ENCODE results near the gene CEP135. TPM values are rescaled to one million over a fixed set of nuclear protein-coding genes. Genes with fewer than 3 reads are reported as not detected.

The CEP135 gene
- total RNA-seq, 1 experiment from 2014 or later = 8.0 TPM

- TF ChIP-seq CTCF (IDR thresholded peaks at IDR 0.05; ENCODE audit: unreplicated experiment) = no peak
- no peaks in the 10 kb centered on the region for H3K9me3 Mint-ChIP-seq (ENCODE audit: low read depth, unreplicated experiment)
- H3K36me3 Mint-ChIP-seq (ENCODE audit: insufficient read depth, unreplicated experiment) = no peaks in the 10 kb centered on the region
- H3K4me3 Mint-ChIP-seq (ENCODE audit: low read depth, unreplicated experiment) = no peak overlapping the region
- intact Hi-C loops (cut with micrococcal nuclease; ENCODE audit: unreplicated experiment) = loop anchor here (5.0 kb wide), 1 partner anchor 48 kb away; no protein-coding TSS in a partner anchor
- no peak for DNase-seq
- H3K27me3 Mint-ChIP-seq (ENCODE audit: unreplicated experiment) = no peaks in the 10 kb centered on the region
- BruUV-seq (replicated peaks) = no TSS peak
- CTCF ChIA-PET = no interaction called here
- H3K4me1 Mint-ChIP-seq (ENCODE audit: low read depth, unreplicated experiment) = no peaks in the 10 kb centered on the region
- no peak overlapping the region for H3K27ac Mint-ChIP-seq (ENCODE audit: unreplicated experiment)
Measured at GRCh38 chr4:55904576-55904975, 44.2 kb upstream of the CEP135 start.

GRCh38 chr4:55906323-55906722, 42.4 kb upstream of the CEP135 start:
- Mint-ChIP-seq H3K9me3 (ENCODE audit: low read depth, unreplicated experiment) (no peaks in the 10 kb centered on the region), H3K4me3 (ENCODE audit: low read depth, unreplicated experiment) (no peak overlapping the region), H3K4me1 (ENCODE audit: low read depth, unreplicated experiment) (no peaks in the 10 kb centered on the region), H3K36me3 (ENCODE audit: insufficient read depth, unreplicated experiment) (no peaks in the 10 kb centered on the region), H3K27ac (ENCODE audit: unreplicated experiment) (no peak overlapping the region), H3K27me3 (ENCODE audit: unreplicated experiment) (no peaks in the 10 kb centered on the region)
- intact Hi-C loops (cut with micrococcal nuclease; ENCODE audit: unreplicated experiment) = no loop called here
- TF ChIP-seq CTCF (IDR thresholded peaks at IDR 0.05; ENCODE audit: unreplicated experiment) = no peak
- CTCF ChIA-PET = no interaction called here
- DNase-seq = no peak
- no TSS peak for BruUV-seq (replicated peaks)

GRCh38 chr4:55906989-55907388, 41.8 kb upstream of the CEP135 start:
- no peaks in the 10 kb centered on the region for H3K36me3 Mint-ChIP-seq (ENCODE audit: insufficient read depth, unreplicated experiment)
- H3K9me3 Mint-ChIP-seq (ENCODE audit: low read depth, unreplicated experiment) = no peaks in the 10 kb centered on the region
- intact Hi-C loops (cut with micrococcal nuclease; ENCODE audit: unreplicated experiment) = no loop called here
- H3K27ac Mint-ChIP-seq (ENCODE audit: unreplicated experiment) = no peak overlapping the region
- no peak for TF ChIP-seq CTCF (IDR thresholded peaks at IDR 0.05; ENCODE audit: unreplicated experiment)
- no TSS peak for BruUV-seq (replicated peaks)
- no peak overlapping the region for H3K4me3 Mint-ChIP-seq (ENCODE audit: low read depth, unreplicated experiment)
- no peak for DNase-seq
- CTCF ChIA-PET = no interaction called here
- no peaks in the 10 kb centered on the region for H3K27me3 Mint-ChIP-seq (ENCODE audit: unreplicated experiment)
- H3K4me1 Mint-ChIP-seq (ENCODE audit: low read depth, unreplicated experiment) = no peaks in the 10 kb centered on the region

GRCh38 chr4:55907469-55907868, 41.3 kb upstream of the CEP135 start:
- H3K9me3 Mint-ChIP-seq (ENCODE audit: low read depth, unreplicated experiment) = no peaks in the 10 kb centered on the region
- no peak for TF ChIP-seq CTCF (IDR thresholded peaks at IDR 0.05; ENCODE audit: unreplicated experiment)
- no peak for DNase-seq
- no peaks in the 10 kb centered on the region for H3K4me1 Mint-ChIP-seq (ENCODE audit: low read depth, unreplicated experiment)
- CTCF ChIA-PET = no interaction called here
- H3K27ac Mint-ChIP-seq (ENCODE audit: unreplicated experiment) = no peak overlapping the region
- no peak overlapping the region for H3K4me3 Mint-ChIP-seq (ENCODE audit: low read depth, unreplicated experiment)
- H3K36me3 Mint-ChIP-seq (ENCODE audit: insufficient read depth, unreplicated experiment) = no peaks in the 10 kb centered on the region
- intact Hi-C loops (cut with micrococcal nuclease; ENCODE audit: unreplicated experiment) = no loop called here
- BruUV-seq (replicated peaks) = no TSS peak
- H3K27me3 Mint-ChIP-seq (ENCODE audit: unreplicated experiment) = no peaks in the 10 kb centered on the region

- TF ChIP-seq CTCF (IDR thresholded peaks at IDR 0.05; ENCODE audit: unreplicated experiment) = no peak
- Mint-ChIP-seq H3K36me3 (ENCODE audit: insufficient read depth, unreplicated experiment) (no peaks in the 10 kb centered on the region), H3K4me1 (ENCODE audit: low read depth, unreplicated experiment) (no peaks in the 10 kb centered on the region), H3K27ac (ENCODE audit: unreplicated experiment) (no peak overlapping the region), H3K4me3 (ENCODE audit: low read depth, unreplicated experiment) (no peak overlapping the region), H3K9me3 (ENCODE audit: low read depth, unreplicated experiment) (no peaks in the 10 kb centered on the region), H3K27me3 (ENCODE audit: unreplicated experiment) (no peaks in the 10 kb centered on the region)
- intact Hi-C loops (cut with micrococcal nuclease; ENCODE audit: unreplicated experiment) = no loop called here
- BruUV-seq (replicated peaks) = no TSS peak
- CTCF ChIA-PET = no interaction called here
- no peak for DNase-seq
Measured at GRCh38 chr4:55910140-55910539, 38.6 kb upstream of the CEP135 start.
